GM18873 (cell line): ENCODE data around the gene MID1.
"Not testable (repeated sequence)": the region's sequence is repeated elsewhere in the genome, so short reads cannot be mapped to it uniquely, and the experiment has no call there.

Experiments
- ATAC-seq: cut with Tn5 transposase; IDR thresholded peaks from one replicate; pipeline ENCODE4 v1.9.1; 2021; ENCODE audit warnings: mild to moderate bottlenecking, moderate library complexity, moderate number of reproducible peaks; ENCODE audit not compliant: unreplicated experiment, low FRiP score

Gene MID1

GRCh38 chrX:10618961-10619360 lies 1.4 kb downstream of the MID1 start:
- ATAC-seq = no peak

- ATAC-seq = no peak
Observed at GRCh38 chrX:10617999-10618351, 2.4 kb downstream of the MID1 start.

GRCh38 chrX:10617186-10617998 lies 3.0 kb downstream of the MID1 start:
- ATAC-seq = no peak

GRCh38 chrX:10615931-10616774 lies 4.2 kb downstream of the MID1 start:
- peak; percentile 70 for ATAC-seq

- no peak for ATAC-seq
Observed at GRCh38 chrX:10612215-10612614, 8.2 kb downstream of the MID1 start.

DNA sequence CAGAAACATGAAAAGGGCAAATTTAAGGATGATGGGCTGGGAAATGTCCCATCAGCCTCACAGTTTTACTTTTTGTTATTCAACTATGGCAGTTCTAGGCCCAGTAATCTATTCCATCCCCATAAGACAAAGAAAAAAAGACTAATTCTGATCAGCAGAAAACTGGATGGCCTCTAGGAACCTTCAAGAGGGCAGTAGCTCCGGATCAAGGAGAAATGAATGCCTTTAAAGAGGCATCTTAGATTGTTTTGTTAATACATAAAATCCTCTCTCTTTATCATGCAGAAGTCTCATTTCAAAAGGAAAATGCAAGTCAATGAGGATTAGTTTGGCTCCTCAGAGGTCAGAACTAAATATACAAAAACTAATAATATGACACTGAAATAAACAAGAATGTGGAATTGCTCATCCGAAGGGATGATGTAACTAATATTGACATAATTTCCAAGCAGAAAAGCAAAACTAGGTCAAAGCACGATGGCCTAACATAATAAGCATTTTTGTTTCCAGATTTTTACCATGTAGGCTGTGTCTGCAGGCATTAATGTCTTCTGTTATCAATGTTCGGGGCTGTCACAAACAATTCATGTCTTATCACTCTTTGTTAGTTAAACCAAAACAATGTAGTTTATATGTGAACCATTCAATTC lies 8.8 kb downstream of the MID1 start:
- ATAC-seq = no peak

DNA sequence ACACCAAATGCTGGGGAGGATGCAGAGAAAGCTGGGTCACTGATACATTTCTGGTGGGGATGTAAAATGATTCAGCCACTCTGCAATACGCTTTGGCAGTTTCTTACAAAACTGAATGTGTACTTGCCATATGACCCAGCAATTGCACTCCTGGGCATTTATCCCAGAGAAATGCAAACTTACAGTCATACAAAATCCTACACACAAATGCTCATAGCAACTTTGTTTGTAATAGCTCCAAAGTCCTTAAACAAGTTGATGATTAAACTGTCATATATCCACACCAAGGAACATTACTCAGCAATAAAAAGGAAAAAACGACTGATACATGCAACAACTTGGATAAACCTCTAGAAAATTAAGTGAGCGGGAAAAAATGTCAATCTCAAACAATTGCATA lies 12.3 kb downstream of the MID1 start:
- ATAC-seq = no peak

- no peak for ATAC-seq
Observed at GRCh38 chrX:10607233-10607632, 13.2 kb downstream of the MID1 start.

DNA sequence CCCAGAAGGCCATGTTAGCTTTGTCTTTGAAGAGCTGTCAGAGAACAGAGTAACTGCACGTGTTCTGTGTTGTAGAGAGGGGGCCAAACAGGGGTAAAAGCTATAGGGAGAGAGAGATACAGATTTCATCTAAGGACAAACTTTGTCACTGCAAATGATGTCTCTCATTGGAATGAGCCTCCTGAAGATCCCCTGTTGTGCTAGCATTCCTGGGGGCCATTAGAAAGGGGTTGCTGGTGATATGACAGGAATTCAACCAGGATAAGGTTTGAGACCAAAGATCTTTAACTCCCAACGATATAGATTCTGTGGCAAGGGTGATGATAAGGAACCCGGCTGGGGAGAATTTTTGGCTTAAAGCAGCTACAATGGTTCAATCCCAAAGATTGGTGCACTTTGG lies 16.8 kb downstream of the MID1 start:
- ATAC-seq = no peak

DNA sequence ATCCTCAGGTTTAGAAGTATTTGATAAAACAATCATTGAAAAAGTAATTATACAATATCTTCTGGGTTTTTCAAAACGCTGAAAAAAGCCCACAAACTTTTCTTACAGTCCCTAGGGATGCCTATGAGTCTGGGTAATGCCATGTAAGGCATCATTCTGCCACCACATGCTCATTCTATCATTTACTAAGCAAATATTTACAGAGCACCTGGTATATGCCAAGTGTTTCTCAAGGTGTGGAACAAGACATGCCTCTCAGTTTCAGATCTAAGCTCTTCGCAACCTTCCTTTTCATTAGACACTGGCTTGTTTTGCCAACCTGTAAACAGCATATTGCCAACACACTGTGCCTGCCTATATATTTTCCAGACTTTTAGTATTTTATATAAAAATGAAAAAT lies 17.7 kb downstream of the MID1 start:
- ATAC-seq = no peak

GRCh38 chrX:10600479-10600878 lies 19.9 kb downstream of the MID1 start:
- ATAC-seq = no peak

- ATAC-seq = no peak
Observed at GRCh38 chrX:10598540-10598939, 21.8 kb downstream of the MID1 start.

- no peak for ATAC-seq
Observed at GRCh38 chrX:10597871-10598270, 22.5 kb downstream of the MID1 start.

- ATAC-seq = no peak
Observed at GRCh38 chrX:10591363-10592335, 28.7 kb downstream of the MID1 start.

DNA sequence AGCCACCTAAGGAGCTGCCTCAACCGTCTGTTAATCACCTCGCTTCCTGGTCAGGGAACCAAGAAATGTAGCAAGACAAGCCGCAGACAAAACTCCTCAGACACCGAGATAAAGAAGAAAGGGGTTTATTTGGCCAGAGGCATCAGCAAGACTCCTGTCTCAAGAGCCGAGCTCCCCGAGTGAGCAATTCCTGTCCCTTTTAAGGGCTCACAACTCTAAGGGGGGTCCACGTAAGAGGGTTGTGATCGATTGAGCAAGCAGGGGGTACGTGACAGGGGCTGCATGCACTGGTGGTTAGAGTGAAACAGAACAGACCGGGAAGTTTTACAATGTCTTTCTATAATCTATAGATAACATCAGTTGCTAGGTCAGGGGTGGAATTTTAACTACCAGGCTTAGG lies 30.6 kb downstream of the MID1 start:
- ATAC-seq = not testable (repeated sequence)

DNA sequence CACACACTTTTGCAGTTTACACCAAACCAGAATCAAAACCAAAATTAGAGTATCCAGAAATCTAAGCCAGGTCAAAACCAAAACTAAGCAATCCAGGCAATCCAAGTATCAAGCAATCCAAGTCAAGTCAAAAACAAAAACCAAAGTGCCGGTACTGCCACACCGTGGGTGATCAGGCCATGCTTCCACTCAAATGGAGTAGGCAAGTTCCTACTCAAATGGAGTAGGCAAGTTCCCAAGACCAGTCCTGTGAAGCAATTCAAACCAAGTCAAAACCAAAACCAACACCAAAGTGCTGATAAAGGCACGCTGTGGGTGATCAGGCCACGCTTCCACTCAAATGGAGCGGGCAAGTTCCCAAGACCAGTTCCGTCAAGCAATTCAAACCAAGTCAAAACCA lies 31.3 kb downstream of the MID1 start:
- no peak for ATAC-seq

DNA sequence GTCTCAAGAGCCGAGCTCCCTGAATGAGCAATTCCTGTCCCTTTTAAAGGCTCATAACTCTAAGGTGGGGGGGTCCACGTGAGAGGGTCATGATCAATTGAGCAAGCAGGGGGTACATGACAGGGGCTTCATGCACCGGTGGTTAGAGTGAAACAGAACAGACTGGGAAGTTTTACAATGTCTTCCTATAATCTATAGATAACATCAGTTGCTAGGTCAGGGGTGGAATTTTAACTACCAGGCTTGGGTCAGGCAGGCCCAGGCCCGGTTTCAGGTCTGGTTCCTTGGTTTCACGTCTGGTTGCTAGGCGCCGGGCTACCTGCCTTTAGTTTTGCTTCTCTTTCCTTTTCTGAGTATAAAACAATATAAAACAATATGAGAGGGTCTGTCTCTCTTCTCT lies 35.5 kb downstream of the MID1 start:
- ATAC-seq = not testable (repeated sequence)

DNA sequence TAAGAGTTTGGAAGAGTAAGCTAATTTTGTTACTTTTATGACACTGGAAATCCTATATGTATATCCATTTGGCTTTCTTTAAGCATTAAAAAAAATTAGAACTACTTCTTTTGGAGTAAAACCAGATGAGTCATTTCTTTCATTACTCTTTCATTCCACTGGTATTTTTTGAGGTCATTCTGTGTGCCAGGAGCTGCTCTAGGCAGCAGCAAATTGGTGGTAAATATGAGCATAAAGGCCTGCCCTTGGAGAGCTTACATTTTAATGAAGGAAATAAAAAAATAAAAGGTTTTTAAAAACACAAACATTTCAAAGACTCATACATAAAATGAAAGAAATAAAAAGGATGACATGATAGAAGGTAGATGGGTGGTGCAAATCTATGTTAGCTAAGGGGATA lies 37.4 kb downstream of the MID1 start:
- ATAC-seq = no peak

DNA sequence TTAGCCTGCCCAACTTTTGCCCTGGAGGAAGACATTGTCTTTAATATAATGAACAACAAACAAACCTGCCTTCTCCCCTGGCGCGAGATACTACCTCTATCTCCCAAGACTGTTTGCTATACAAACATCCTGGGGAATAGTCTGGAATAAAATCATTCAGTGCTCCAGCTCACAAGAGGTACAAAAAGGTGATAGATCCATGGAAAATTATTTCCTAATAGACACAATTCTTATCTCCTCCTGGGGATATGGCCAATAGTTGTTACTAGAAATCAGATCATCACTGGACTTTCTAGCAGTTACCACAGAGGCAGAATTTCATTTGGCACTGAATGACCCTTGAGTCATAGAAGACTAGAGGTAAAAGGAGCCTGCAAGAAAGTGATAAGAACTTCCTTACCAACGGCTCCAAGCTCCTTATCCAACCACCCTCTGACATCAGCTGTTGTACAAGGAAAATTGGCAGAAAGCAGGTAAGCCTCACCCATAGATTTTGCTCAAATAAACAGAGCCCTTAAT lies 38.1 kb downstream of the MID1 start:
- no peak for ATAC-seq
